Hepatocyte (in vitro differentiated cells): ENCODE data around the gene HSD17B2. TPM values are rescaled to one million over a fixed set of nuclear protein-coding genes. Genes with fewer than 3 reads are reported as not detected.

Experiments used
- DNase-seq: peaks from one replicate; pipeline ENCODE4 v3.0.0-alpha.2; 2016; ENCODE audit warnings: low spot score
- H2AFZ ChIP-seq: fragments of 200-600 bp; sonication (generic); 2 replicates; pipeline ENCODE4 v1.6.0; 2016; ENCODE audit warnings: antibody characterized with exemption, mild to moderate bottlenecking
- H3K27ac ChIP-seq: fragments of 200-600 bp; sonication (generic); 2 replicates; pipeline ENCODE4 v1.5.1; 2016; ENCODE audit warnings: mild to moderate bottlenecking
- H3K27me3 ChIP-seq: fragments of 200-600 bp; sonication (generic); 2 replicates; pipeline ENCODE4 v1.6.1; 2016
- H3K36me3 ChIP-seq: fragments of 200-600 bp; sonication (generic); replicated peaks from 2 replicates; pipeline ENCODE4 v1.5.1; 2016; ENCODE audit warnings: low read depth; ENCODE audit not compliant: insufficient read depth
- H3K4me1 ChIP-seq: fragments of 200-600 bp; sonication (generic); 2 replicates; pipeline ENCODE4 v1.5.1; 2016; ENCODE audit warnings: mild to moderate bottlenecking, moderate library complexity; ENCODE audit not compliant: insufficient read depth
- H3K4me2 ChIP-seq: fragments of 200-600 bp; sonication (generic); 2 replicates; pipeline ENCODE4 v1.6.0; 2016
- H3K4me3 ChIP-seq: fragments of 200-600 bp; sonication (generic); 2 replicates; pipeline ENCODE4 v1.5.1; 2016; ENCODE audit warnings: mild to moderate bottlenecking
- H3K79me2 ChIP-seq: fragments of 200-600 bp; sonication (generic); 2 replicates; pipeline ENCODE4 v1.6.0; 2017; ENCODE audit warnings: mild to moderate bottlenecking
- H3K9me2 ChIP-seq: fragments of 200-600 bp; sonication (generic); replicated peaks from 2 replicates; pipeline ENCODE4 v1.6.0; 2017; ENCODE audit warnings: mild to moderate bottlenecking; ENCODE audit not compliant: insufficient read depth
- H3K9me3 ChIP-seq: fragments of 200-600 bp; sonication (generic); 2 replicates; pipeline ENCODE4 v1.5.1; 2016; ENCODE audit warnings: low read depth, mild to moderate bottlenecking
- H4K20me1 ChIP-seq: fragments of 200-600 bp; sonication (generic); 2 replicates; pipeline ENCODE4 v1.6.0; 2016; ENCODE audit warnings: mild to moderate bottlenecking; ENCODE audit not compliant: insufficient read depth, poor library complexity, severe bottlenecking
- CTCF ChIP-seq: fragments of 200-600 bp; sonication (generic); IDR thresholded peaks from 2 replicates; pipeline ENCODE4 v1.5.1; 2016; ENCODE audit warnings: antibody characterized with exemption, mild to moderate bottlenecking; ENCODE audit not compliant: poor library complexity
- EZH2 ChIP-seq: fragments of 200-600 bp; sonication (generic); IDR thresholded peaks from 2 replicates; pipeline ENCODE4 v1.6.1; 2016; ENCODE audit warnings: antibody characterized with exemption, mild to moderate bottlenecking, borderline replicate concordance
- EZH2phosphoT487 ChIP-seq: fragments of 200-600 bp; sonication (generic); IDR thresholded peaks from one replicate; pipeline ENCODE4 v1.6.1; 2018; ENCODE audit warnings: antibody characterized with exemption, mild to moderate bottlenecking, low read depth, moderate library complexity; ENCODE audit not compliant: unreplicated experiment, severe bottlenecking
- WGBS: methylation state at CpG from one replicate; pipeline ENCODE4 v1.1.6; 2016; ENCODE audit warnings: low lambda C conversion rate; ENCODE audit errors: missing lambda C conversion rate; 5-methylcytosine and 5-hydroxymethylcytosine counted together
- polyA plus RNA-seq: library from polyadenylated mRNA; unstranded; fragments of >200 nt; fragmentation: Nextera tagmentation; extraction: Ambion mirVana; gene quantifications from 2 replicates; pipeline ENCODE4 v1.2.1, GENCODE V29; 2016
- total RNA-seq: library from RNA; depleted of rRNA; stranded (reverse); fragments of >200 nt; gene quantifications from 2 replicates; pipeline ENCODE4 v1.2.3, GENCODE V29; 2014

Gene HSD17B2
- total and polyA plus RNA-seq, 2 experiments from 2014 or later: 75.6 to 91.1 TPM

- Histone ChIP-seq H3K9me3 (peaks cover 5% of the 10 kb centered on the region), H3K4me3 (no peak overlapping the region), H3K4me2 (no peak overlapping the region), H3K36me3 (no peaks in the 10 kb centered on the region), H3K4me1 (peaks cover 16% of the 10 kb centered on the region), H4K20me1 (no peaks in the 10 kb centered on the region), H3K79me2 (peaks cover 7% of the 10 kb centered on the region), H3K27me3 (no peaks in the 10 kb centered on the region), H3K9me2 (no peaks in the 10 kb centered on the region), H3K27ac (no peak overlapping the region), H2AFZ (no peak overlapping the region)
- TF ChIP-seq EZH2 (no peak), CTCF (no peak), EZH2phosphoT487 (no peak)
- WGBS: 80% methylated on average over 4 of the region's 4 CpGs
- DNase-seq: no peak
These were observed 36.4 kb downstream of the HSD17B2 start for GRCh38 chr16:82071421-82071820.

GRCh38 chr16:82072313-82072712 is 37.3 kb downstream of the HSD17B2 start:
- Histone ChIP-seq H3K9me3 (peaks cover 5% of the 10 kb centered on the region), H3K4me2 (no peak overlapping the region), H3K4me3 (no peak overlapping the region), H3K36me3 (no peaks in the 10 kb centered on the region), H3K27ac (no peak overlapping the region), H3K9me2 (no peaks in the 10 kb centered on the region), H2AFZ (no peak overlapping the region), H4K20me1 (no peaks in the 10 kb centered on the region), H3K4me1 (peaks cover 9% of the 10 kb centered on the region), H3K27me3 (no peaks in the 10 kb centered on the region), H3K79me2 (peaks cover 7% of the 10 kb centered on the region)
- no peak for TF ChIP-seq EZH2
- TF ChIP-seq CTCF: no peak
- TF ChIP-seq EZH2phosphoT487: no peak
- 63% methylated on average over 1 of the region's 1 CpG for WGBS
- DNase-seq: no peak

GRCh38 chr16:82074019-82074558 is 39.0 kb downstream of the HSD17B2 start:
- Histone ChIP-seq H3K79me2 (peaks cover 3% of the 10 kb centered on the region), H3K4me1 (no peaks in the 10 kb centered on the region), H3K4me3 (no peak overlapping the region), H3K27me3 (no peaks in the 10 kb centered on the region), H4K20me1 (no peaks in the 10 kb centered on the region), H3K9me3 (peaks cover 5% of the 10 kb centered on the region), H3K4me2 (no peak overlapping the region), H3K27ac (no peak overlapping the region), H3K36me3 (no peaks in the 10 kb centered on the region), H3K9me2 (no peaks in the 10 kb centered on the region), H2AFZ (no peak overlapping the region)
- DNase-seq: no peak
- 89% methylated on average over 4 of the region's 4 CpGs for WGBS
- TF ChIP-seq CTCF (no peak), EZH2 (no peak), EZH2phosphoT487 (no peak)
